Measurements from ENCODE around the gene NEGR1. TPM values are rescaled to one million over a fixed set of nuclear protein-coding genes. Genes with fewer than 3 reads are reported as not detected.

The NEGR1 gene
- total and polyA plus RNA-seq, 2 experiments from 2014 or later, result 1.0 to 2.8 TPM

DNA sequence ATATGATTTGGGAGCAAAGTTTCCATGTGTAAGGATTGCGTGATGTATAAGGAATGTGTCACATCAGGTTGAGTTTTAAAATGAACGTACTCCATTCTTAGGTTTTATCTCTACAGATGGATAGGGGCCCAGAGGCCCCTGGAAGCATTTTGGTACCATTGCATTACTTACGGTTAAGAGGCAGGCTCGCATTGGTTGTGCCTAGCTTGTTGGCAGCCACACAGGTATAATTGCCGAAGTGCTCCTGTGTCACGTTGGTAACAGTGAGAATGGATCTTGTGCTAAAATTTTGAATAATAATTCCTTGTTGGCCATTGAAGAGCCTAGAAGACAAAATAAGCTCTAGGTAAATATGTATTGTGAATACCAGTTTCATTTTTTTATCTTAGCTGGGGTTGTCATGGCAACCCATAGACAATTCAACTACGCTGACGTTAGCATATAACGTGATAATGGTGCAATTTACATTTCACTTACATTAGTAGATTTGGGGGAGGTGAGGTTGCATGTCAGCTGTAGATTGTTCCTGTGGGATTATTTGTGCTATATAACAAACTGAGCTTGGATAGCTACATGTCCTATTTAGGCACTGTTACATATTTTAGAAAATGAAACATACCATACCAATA is 689.6 kb downstream of the NEGR1 start:
- Histone ChIP-seq H3K27me3 (no peaks in the 10 kb centered on the region), H3K4me3 (no peak overlapping the region), H3K4me1 (ENCODE audit: insufficient read depth) (no peaks in the 10 kb centered on the region), H3K79me2 (no peaks in the 10 kb centered on the region), H3K27ac (no peak overlapping the region), H3K4me2 (no peak overlapping the region), H3K36me3 (replicated peaks; ENCODE audit: insufficient read depth, low read depth) (no peaks in the 10 kb centered on the region), H3K9me3 (ENCODE audit: low read depth) (no peaks in the 10 kb centered on the region), H2AFZ (no peak overlapping the region), H3K9me2 (replicated peaks; ENCODE audit: insufficient read depth) (no peaks in the 10 kb centered on the region), H4K20me1 (ENCODE audit: insufficient read depth, poor library complexity, severe bottlenecking) (no peaks in the 10 kb centered on the region)
- 70% methylated on average over 9 of the region's 9 CpGs for WGBS (ENCODE audit: low lambda C conversion rate, missing lambda C conversion rate)
- DNase-seq (ENCODE audit: low spot score), result no peak
- no peak for TF ChIP-seq EZH2phosphoT487 (IDR thresholded peaks at IDR 0.05; ENCODE audit: low read depth, severe bottlenecking, unreplicated experiment)
- TF ChIP-seq, protein P1, sequence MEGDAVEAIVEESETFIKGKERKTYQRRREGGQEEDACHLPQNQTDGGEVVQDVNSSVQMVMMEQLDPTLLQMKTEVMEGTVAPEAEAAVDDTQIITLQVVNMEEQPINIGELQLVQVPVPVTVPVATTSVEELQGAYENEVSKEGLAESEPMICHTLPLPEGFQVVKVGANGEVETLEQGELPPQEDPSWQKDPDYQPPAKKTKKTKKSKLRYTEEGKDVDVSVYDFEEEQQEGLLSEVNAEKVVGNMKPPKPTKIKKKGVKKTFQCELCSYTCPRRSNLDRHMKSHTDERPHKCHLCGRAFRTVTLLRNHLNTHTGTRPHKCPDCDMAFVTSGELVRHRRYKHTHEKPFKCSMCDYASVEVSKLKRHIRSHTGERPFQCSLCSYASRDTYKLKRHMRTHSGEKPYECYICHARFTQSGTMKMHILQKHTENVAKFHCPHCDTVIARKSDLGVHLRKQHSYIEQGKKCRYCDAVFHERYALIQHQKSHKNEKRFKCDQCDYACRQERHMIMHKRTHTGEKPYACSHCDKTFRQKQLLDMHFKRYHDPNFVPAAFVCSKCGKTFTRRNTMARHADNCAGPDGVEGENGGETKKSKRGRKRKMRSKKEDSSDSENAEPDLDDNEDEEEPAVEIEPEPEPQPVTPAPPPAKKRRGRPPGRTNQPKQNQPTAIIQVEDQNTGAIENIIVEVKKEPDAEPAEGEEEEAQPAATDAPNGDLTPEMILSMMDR (IDR thresholded peaks at IDR 0.05; ENCODE audit: poor library complexity), result no peak
- no peak for TF ChIP-seq EZH2 (IDR thresholded peaks at IDR 0.05; ENCODE audit: borderline replicate concordance)

DNA sequence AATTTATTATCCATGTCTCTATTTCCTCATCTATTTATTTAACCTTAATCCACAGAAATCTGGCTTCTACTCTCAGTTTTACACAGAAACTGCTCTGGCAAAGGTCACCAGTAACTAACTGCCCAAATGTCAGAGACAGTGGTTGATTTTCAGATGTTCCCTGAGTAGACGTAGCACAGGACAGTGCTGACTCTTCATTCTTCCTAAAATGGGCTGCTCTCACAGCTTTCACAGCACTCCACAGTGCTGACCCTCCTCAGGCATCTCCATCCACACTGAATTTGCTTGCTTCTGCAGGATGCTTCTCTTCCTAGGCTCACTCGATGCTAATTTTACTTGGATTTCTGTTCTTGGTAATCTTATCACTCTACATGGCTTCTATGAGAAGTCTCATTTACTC is 693.3 kb downstream of the NEGR1 start:
- WGBS (ENCODE audit: low lambda C conversion rate, missing lambda C conversion rate), result 63% methylated on average over 2 of the region's 2 CpGs
- Histone ChIP-seq H3K27me3 (no peaks in the 10 kb centered on the region), H3K4me1 (ENCODE audit: insufficient read depth) (no peaks in the 10 kb centered on the region), H3K79me2 (no peaks in the 10 kb centered on the region), H3K9me2 (replicated peaks; ENCODE audit: insufficient read depth) (no peaks in the 10 kb centered on the region), H3K9me3 (ENCODE audit: low read depth) (no peaks in the 10 kb centered on the region), H4K20me1 (ENCODE audit: insufficient read depth, poor library complexity, severe bottlenecking) (no peaks in the 10 kb centered on the region), H3K36me3 (replicated peaks; ENCODE audit: insufficient read depth, low read depth) (no peaks in the 10 kb centered on the region), H3K27ac (no peak overlapping the region), H3K4me2 (no peak overlapping the region), H2AFZ (no peak overlapping the region), H3K4me3 (no peak overlapping the region)
- DNase-seq (ENCODE audit: low spot score), result no peak
- TF ChIP-seq, protein P1 (IDR thresholded peaks at IDR 0.05; ENCODE audit: poor library complexity), result no peak
- TF ChIP-seq EZH2 (IDR thresholded peaks at IDR 0.05; ENCODE audit: borderline replicate concordance), result no peak
- TF ChIP-seq EZH2phosphoT487 (IDR thresholded peaks at IDR 0.05; ENCODE audit: low read depth, severe bottlenecking, unreplicated experiment), result no peak

DNA sequence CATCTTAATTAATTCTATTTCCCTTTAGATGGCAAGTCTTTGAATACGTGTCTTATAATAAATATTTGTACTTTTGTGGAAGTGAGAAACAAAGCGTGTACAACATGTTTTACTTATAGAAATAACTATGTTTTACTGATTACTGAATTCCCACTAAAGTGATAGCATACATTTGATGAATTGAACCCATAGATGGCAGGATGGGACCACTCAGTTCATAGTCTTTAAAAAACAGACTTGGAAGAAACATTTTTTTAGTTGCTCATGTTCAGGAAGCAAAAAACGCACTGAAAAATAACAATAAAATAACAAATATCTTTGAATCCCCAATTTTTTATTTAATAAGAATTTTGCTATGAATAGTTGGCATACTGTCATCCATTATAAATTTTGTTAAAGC is 694.4 kb downstream of the NEGR1 start:
- WGBS (ENCODE audit: low lambda C conversion rate, missing lambda C conversion rate), result 75% methylated on average over 3 of the region's 3 CpGs
- TF ChIP-seq EZH2 (IDR thresholded peaks at IDR 0.05; ENCODE audit: borderline replicate concordance) (no peak), EZH2phosphoT487 (IDR thresholded peaks at IDR 0.05; ENCODE audit: low read depth, severe bottlenecking, unreplicated experiment) (no peak)
- TF ChIP-seq, protein P1 (IDR thresholded peaks at IDR 0.05; ENCODE audit: poor library complexity), result peak; percentile 57

More for the DNA sequence above, 694.4 kb downstream of the NEGR1 start:
- no peaks in the 10 kb centered on the region for H3K27me3 ChIP-seq
- no peaks in the 10 kb centered on the region for H3K36me3 ChIP-seq (replicated peaks; ENCODE audit: insufficient read depth, low read depth)
- no peaks in the 10 kb centered on the region for H4K20me1 ChIP-seq (ENCODE audit: insufficient read depth, poor library complexity, severe bottlenecking)
- DNase-seq (ENCODE audit: low spot score), result peak; percentile 29
- no peak overlapping the region for H3K4me2 ChIP-seq
- H3K9me2 ChIP-seq (replicated peaks; ENCODE audit: insufficient read depth), result no peaks in the 10 kb centered on the region
- no peaks in the 10 kb centered on the region for H3K4me1 ChIP-seq (ENCODE audit: insufficient read depth)
- H3K9me3 ChIP-seq (ENCODE audit: low read depth), result no peaks in the 10 kb centered on the region
- no peak overlapping the region for H2AFZ ChIP-seq
- H3K79me2 ChIP-seq, result no peaks in the 10 kb centered on the region
- no peak overlapping the region for H3K4me3 ChIP-seq
- H3K27ac ChIP-seq, result no peak overlapping the region

Data from hepatocyte (in vitro differentiated cells).